ENCODE measurements around the gene SCEL.

Gene SCEL

DNA sequence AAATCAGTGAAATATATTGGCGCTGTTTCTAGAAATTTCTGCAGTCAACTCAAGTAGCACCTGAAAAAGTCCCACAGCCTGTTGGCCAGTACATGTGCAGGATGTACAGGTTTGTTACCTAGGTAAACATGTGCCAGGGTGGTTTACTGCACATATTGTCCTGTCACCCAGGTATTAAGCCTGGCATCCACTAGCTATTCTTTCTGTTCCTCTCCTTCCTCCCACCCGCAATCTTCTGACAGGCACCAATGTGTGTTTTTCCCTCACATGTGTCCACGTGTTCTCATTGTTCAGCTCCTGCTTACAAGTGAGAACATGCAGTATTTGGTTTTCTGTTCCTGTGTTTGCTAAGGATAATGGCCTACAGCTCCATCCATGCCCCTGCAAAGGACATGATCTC lies 13.1 kb upstream of the SCEL start:
- DNase-seq (ENCODE audit: low read depth in 1 of 2, low spot score in 1 of 2), result no peak
- TF ChIP-seq, protein P1, sequence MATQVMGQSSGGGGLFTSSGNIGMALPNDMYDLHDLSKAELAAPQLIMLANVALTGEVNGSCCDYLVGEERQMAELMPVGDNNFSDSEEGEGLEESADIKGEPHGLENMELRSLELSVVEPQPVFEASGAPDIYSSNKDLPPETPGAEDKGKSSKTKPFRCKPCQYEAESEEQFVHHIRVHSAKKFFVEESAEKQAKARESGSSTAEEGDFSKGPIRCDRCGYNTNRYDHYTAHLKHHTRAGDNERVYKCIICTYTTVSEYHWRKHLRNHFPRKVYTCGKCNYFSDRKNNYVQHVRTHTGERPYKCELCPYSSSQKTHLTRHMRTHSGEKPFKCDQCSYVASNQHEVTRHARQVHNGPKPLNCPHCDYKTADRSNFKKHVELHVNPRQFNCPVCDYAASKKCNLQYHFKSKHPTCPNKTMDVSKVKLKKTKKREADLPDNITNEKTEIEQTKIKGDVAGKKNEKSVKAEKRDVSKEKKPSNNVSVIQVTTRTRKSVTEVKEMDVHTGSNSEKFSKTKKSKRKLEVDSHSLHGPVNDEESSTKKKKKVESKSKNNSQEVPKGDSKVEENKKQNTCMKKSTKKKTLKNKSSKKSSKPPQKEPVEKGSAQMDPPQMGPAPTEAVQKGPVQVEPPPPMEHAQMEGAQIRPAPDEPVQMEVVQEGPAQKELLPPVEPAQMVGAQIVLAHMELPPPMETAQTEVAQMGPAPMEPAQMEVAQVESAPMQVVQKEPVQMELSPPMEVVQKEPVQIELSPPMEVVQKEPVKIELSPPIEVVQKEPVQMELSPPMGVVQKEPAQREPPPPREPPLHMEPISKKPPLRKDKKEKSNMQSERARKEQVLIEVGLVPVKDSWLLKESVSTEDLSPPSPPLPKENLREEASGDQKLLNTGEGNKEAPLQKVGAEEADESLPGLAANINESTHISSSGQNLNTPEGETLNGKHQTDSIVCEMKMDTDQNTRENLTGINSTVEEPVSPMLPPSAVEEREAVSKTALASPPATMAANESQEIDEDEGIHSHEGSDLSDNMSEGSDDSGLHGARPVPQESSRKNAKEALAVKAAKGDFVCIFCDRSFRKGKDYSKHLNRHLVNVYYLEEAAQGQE (IDR thresholded peaks at IDR 0.05; ENCODE audit: insufficient replicate concordance, low read depth), result no peak
- TF ChIP-seq GABPA (IDR thresholded peaks at IDR 0.05; ENCODE audit: low read depth), result no peak
- H3K27me3 ChIP-seq (ENCODE audit: insufficient read depth, poor library complexity, severe bottlenecking), result no peaks in the 10 kb centered on the region
- no peak overlapping the region for H3K4me3 ChIP-seq (replicated peaks; ENCODE audit: insufficient read depth, low read length)
- H3K27ac ChIP-seq (replicated peaks), result no peak overlapping the region

DNA sequence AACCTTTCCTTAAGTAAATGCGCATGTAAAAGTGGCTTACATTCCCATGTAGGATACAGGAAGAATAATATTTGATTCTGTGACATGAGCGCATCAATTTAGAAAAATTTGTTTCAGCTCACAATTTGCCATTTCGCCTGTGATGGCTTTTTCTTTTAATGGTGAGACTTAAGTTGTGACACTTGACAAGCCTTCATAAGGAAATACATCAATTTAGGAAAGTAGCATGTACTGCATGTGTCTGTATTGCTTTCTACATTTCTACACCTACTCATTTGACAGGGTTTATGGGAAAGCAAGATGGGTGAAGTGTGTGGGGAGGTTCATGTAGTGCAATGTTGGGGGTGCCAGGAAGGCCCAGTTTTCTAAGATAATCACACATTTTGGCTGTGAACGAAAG lies 12.1 kb upstream of the SCEL start:
- no peaks in the 10 kb centered on the region for H3K27me3 ChIP-seq (ENCODE audit: insufficient read depth, poor library complexity, severe bottlenecking)
- no peak for DNase-seq (ENCODE audit: low read depth in 1 of 2, low spot score in 1 of 2)
- H3K4me3 ChIP-seq (replicated peaks; ENCODE audit: insufficient read depth, low read length), result no peak overlapping the region
- TF ChIP-seq GABPA (IDR thresholded peaks at IDR 0.05; ENCODE audit: low read depth) (no peak), POLR2AphosphoS5 (IDR thresholded peaks at IDR 0.05; ENCODE audit: low read depth) (no peak), SPI1 (IDR thresholded peaks at IDR 0.05; ENCODE audit: borderline replicate concordance, low read depth) (no peak), CTCF (IDR thresholded peaks at IDR 0.05; ENCODE audit: insufficient read depth, low read length) (no peak)
- TF ChIP-seq, protein P1 (IDR thresholded peaks at IDR 0.05; ENCODE audit: insufficient replicate concordance, low read depth), result no peak
- no peak overlapping the region for H3K27ac ChIP-seq (replicated peaks)

- no peak overlapping the region for H3K4me3 ChIP-seq (replicated peaks; ENCODE audit: insufficient read depth, low read length)
- no peak overlapping the region for H3K27ac ChIP-seq (replicated peaks)
- TF ChIP-seq CTCF (IDR thresholded peaks at IDR 0.05; ENCODE audit: insufficient read depth, low read length) (no peak), SPI1 (IDR thresholded peaks at IDR 0.05; ENCODE audit: borderline replicate concordance, low read depth) (no peak), GABPA (IDR thresholded peaks at IDR 0.05; ENCODE audit: low read depth) (no peak), POLR2AphosphoS5 (IDR thresholded peaks at IDR 0.05; ENCODE audit: low read depth) (no peak)
- TF ChIP-seq, protein P1 (IDR thresholded peaks at IDR 0.05; ENCODE audit: insufficient replicate concordance, low read depth), result no peak
- DNase-seq (ENCODE audit: low read depth in 1 of 2, low spot score in 1 of 2), result no peak
- H3K27me3 ChIP-seq (ENCODE audit: insufficient read depth, poor library complexity, severe bottlenecking), result no peaks in the 10 kb centered on the region
Measured at GRCh38 chr13:77523834-77524728, 11.4 kb upstream of the SCEL start.
